Measurements from ENCODE around the gene LARP1.

DNA sequence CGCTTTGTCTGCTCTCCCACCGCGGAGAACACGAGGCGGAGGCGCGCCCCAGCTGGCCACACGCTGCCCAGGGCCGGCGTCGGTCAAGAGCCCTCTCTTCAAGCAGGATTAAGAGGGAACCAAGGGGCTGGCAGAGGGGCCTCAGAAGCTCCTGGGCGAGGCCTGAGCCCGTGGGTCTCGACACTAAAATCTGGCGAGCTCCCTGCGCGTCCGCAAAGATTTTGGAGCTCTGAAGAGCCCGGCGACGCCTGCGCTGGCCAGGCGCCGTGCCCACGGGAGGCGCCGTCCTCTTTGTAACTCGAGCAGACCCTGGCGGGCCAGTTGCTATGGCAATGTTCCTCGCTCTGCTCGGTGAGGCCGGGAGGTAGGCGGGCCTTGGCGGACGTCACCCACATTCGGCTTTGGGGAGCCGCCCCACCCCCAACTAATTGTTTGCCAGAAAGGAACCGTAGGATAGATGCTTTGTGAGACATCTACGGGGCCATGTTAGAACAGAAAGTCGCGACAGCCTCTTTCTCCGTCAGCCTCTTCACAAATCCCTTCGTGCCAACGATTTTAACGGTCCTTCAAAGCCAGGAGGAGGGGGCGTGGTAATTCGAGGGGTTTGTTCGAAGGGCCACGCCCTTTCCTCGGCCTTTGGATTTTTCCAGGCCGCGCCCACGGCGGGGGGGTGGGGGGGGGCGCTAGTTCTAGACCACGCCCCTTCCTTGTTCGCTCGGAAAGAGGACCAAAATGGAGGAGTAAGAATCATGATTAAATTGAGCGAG is 102.5 kb downstream of the LARP1 start:
- TF ChIP-seq CTCF (IDR thresholded peaks at IDR 0.05; ENCODE audit: low read depth, low read length) (no peak), POLR2A (IDR thresholded peaks at IDR 0.05; ENCODE audit: extremely low read depth, insufficient read length) (no peak)

Data from NB4 (cell line).